Endodermal cell (in vitro differentiated cells): ENCODE data around the gene TEX48. TPM values are rescaled to one million over a fixed set of nuclear protein-coding genes. Genes with fewer than 3 reads are reported as not detected.

Source experiments
- DNase-seq: peaks from one replicate; pipeline ENCODE4 v3.0.0-alpha.2; 2017
- H3K27ac ChIP-seq: 2 replicates; pipeline ENCODE4 v1.5.1; 2013; ENCODE audit warnings: mild to moderate bottlenecking, low read depth, low read length, moderate library complexity
- H3K27me3 ChIP-seq: 2 replicates; pipeline ENCODE4 v1.6.1; 2013; ENCODE audit warnings: mild to moderate bottlenecking, low read length, moderate library complexity; ENCODE audit not compliant: insufficient read depth, control insufficient read depth, poor library complexity, severe bottlenecking
- H3K36me3 ChIP-seq: 2 replicates; pipeline ENCODE4 v1.7.0; 2013; ENCODE audit warnings: mild to moderate bottlenecking, low read length, moderate library complexity; ENCODE audit not compliant: control insufficient read depth, insufficient read depth
- H3K4me1 ChIP-seq: one replicate; pipeline ENCODE4 v1.7.0; 2013; ENCODE audit warnings: low read length; ENCODE audit not compliant: control insufficient read depth, insufficient read depth
- H3K4me3 ChIP-seq: 2 replicates; pipeline ENCODE4 v1.5.1; 2013; ENCODE audit warnings: mild to moderate bottlenecking, low read length, moderate library complexity
- H3K9ac ChIP-seq: 2 replicates; pipeline ENCODE4 v1.6.1; 2013; ENCODE audit warnings: mild to moderate bottlenecking, low read length, moderate library complexity; ENCODE audit not compliant: poor library complexity, severe bottlenecking; ENCODE audit errors: extremely low read depth
- H3K9me3 ChIP-seq: 2 replicates; pipeline ENCODE4 v1.6.1; 2013; ENCODE audit warnings: mild to moderate bottlenecking, low read length, moderate library complexity; ENCODE audit not compliant: control insufficient read depth
- H3K27ac Mint-ChIP-seq: 2 replicates; pipeline ENCODE4 v1.8.0; 2020; ENCODE audit warnings: mixed read lengths
- H3K27me3 Mint-ChIP-seq: 2 replicates; pipeline ENCODE4 v1.8.0; 2021; ENCODE audit warnings: mild to moderate bottlenecking, mixed read lengths; ENCODE audit not compliant: insufficient read depth
- H3K36me3 Mint-ChIP-seq: 2 replicates; pipeline ENCODE4 v1.8.0; 2020; ENCODE audit warnings: low read depth, mixed read lengths
- H3K4me1 Mint-ChIP-seq: 2 replicates; pipeline ENCODE4 v1.8.0; 2020; ENCODE audit warnings: mixed read lengths
- H3K4me3 Mint-ChIP-seq: 2 replicates; pipeline ENCODE4 v1.8.0; 2020; ENCODE audit warnings: mild to moderate bottlenecking, moderate library complexity, mixed read lengths
- H3K9me3 Mint-ChIP-seq: 2 replicates; pipeline ENCODE4 v1.8.0; 2020; ENCODE audit warnings: mild to moderate bottlenecking, mixed read lengths
- CTCF ChIP-seq: fragments of 200-600 bp; sonication (generic); conservative IDR thresholded peaks from 2 replicates; pipeline ENCODE4 v1.5.0; 2021; ENCODE audit warnings: antibody characterized with exemption, mild to moderate bottlenecking
- WGBS, 2 experiments: methylation state at CpG; one replicate each; pipeline versions ENCODE4 v1.1.5 to v1.1.7; 2013; ENCODE audit warnings: missing lambda C conversion rate in 2 of 2, mixed read lengths in 1 of 2; ENCODE audit not compliant: insufficient coverage in 1 of 2, insufficient read length in 1 of 2; 5-methylcytosine and 5-hydroxymethylcytosine counted together
- total RNA-seq, 2 donors: library from RNA; stranded (reverse); fragmentation: NEBNext Ultra II Directional in 1 of 2; extraction: Animal tissue kit (Norgen Biotek cat#: 25700) in 1 of 2; gene quantifications; 2 replicates in 1 of 2; 3 replicates in 1 of 2; pipeline ENCODE4 v1.2.1, GENCODE V29; 2021

Gene TEX48
- total RNA-seq, 2 donors from 2014 or later: not detected

DNA sequence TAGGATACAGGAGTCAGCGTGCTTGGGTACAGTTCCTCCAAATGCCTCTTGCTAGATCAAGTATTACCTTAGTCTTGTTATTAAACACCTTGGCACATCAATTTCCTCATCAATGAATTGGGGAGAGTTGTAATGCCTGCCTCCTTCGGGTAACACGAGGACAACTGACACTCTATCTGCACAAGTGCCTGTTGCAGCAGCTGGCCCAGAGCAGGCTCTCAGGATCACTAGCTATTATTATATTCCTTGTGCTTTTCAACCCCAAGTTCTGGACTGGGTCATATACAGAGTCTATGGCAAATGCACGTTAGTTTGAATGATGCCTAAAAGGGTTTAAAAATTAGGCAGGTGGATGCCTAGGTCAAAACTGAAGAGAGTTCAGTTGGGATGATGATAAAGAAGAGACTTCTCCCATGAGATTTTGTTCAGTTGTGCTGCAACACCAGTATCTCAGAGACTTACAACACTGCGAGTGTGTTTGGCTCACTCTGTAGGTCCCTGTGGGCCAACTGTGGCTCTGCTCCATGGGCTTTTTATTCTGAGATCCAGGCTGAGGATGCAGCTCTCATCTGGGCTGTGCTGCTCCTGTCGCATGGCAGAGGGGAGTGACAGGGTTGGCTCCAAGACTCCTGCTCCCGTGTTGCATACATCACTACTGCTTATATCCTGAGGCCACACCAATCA, 41.1 kb upstream of the TEX48 start:
- H3K4me1 Mint-ChIP-seq: peaks cover 8% of the 10 kb centered on the region
- Histone ChIP-seq H3K27ac (no peak overlapping the region), H3K4me3 (no peak overlapping the region), H3K27me3 (no peaks in the 10 kb centered on the region), H3K9me3 (no peaks in the 10 kb centered on the region), H3K9ac (no peak overlapping the region), H3K4me1 (peaks cover 3% of the 10 kb centered on the region), H3K36me3 (no peaks in the 10 kb centered on the region)
- H3K36me3 Mint-ChIP-seq: no peaks in the 10 kb centered on the region
- peaks cover 42% of the 10 kb centered on the region for H3K27me3 Mint-ChIP-seq
- TF ChIP-seq CTCF: no peak
- H3K27ac Mint-ChIP-seq: no peak overlapping the region
- WGBS, 2 experiments: 85 to 95% methylated on average over 4 to 7 of the region's 7 CpGs
- no peak for DNase-seq
- H3K4me3 Mint-ChIP-seq: no peak overlapping the region
- peaks cover 2% of the 10 kb centered on the region for H3K9me3 Mint-ChIP-seq

DNA sequence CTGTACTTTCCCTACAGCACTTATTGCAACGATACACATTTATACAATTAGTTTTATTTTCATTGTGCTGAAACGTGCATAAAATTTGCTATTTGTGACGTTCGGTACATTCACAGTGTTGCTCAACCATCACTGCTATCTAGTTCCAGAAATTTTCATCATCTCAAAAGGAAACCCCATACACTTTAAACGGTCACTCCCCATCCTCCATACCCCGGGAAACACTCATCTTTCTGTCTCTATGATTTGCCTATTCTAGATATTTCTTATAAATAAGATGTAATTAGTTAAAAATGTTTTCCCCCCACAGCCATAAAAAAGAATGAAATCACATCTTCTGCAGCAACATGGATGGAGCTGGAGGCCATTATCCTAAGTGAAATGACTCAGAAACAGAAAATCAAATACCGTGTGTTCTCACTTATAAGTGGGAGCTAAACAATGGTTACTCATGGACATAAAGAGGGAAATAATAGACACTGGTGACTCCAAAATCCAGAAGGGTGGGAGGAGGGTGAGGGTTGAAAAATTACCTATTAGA, 40.2 kb upstream of the TEX48 start:
- no peaks in the 10 kb centered on the region for H3K27me3 ChIP-seq
- DNase-seq: no peak
- Mint-ChIP-seq H3K4me3 (no peak overlapping the region), H3K9me3 (peaks cover 2% of the 10 kb centered on the region), H3K36me3 (no peaks in the 10 kb centered on the region), H3K4me1 (peaks cover 15% of the 10 kb centered on the region), H3K27ac (peak overlapping the region; percentile 2), H3K27me3 (peaks cover 48% of the 10 kb centered on the region)
- H3K9ac ChIP-seq: no peak overlapping the region
- no peak overlapping the region for H3K4me3 ChIP-seq
- H3K9me3 ChIP-seq: no peaks in the 10 kb centered on the region
- H3K27ac ChIP-seq: no peak overlapping the region
- 92 to 93% methylated on average over 5 to 6 of the region's 7 CpGs for WGBS, 2 experiments
- H3K36me3 ChIP-seq: no peaks in the 10 kb centered on the region
- TF ChIP-seq CTCF: no peak
- H3K4me1 ChIP-seq: peaks cover 3% of the 10 kb centered on the region

- H3K27me3 Mint-ChIP-seq: peaks cover 49% of the 10 kb centered on the region
These were observed 39.6 kb upstream of the TEX48 start for GRCh38 chr9:114721491-114722079.

More at GRCh38 chr9:114721491-114722079, 39.6 kb upstream of the TEX48 start:
- H3K9me3 ChIP-seq: no peaks in the 10 kb centered on the region
- DNase-seq: peak; percentile 60
- whole genome bisulfite sequencing, 2 experiments: 54 to 65% methylated on average over 5 to 8 of the region's 8 CpGs
- Mint-ChIP-seq H3K36me3 (no peaks in the 10 kb centered on the region), H3K9me3 (peaks cover 2% of the 10 kb centered on the region), H3K4me1 (peaks cover 17% of the 10 kb centered on the region), H3K27ac (peak overlapping the region; percentile 50), H3K4me3 (no peak overlapping the region)
- no peak overlapping the region for H3K27ac ChIP-seq
- H3K4me1 ChIP-seq: peaks cover 3% of the 10 kb centered on the region
- TF ChIP-seq CTCF: peak; percentile 42
- H3K27me3 ChIP-seq: no peaks in the 10 kb centered on the region
- H3K36me3 ChIP-seq: no peaks in the 10 kb centered on the region
- no peak overlapping the region for H3K9ac ChIP-seq
- no peak overlapping the region for H3K4me3 ChIP-seq
